NCI-H2196 treated with DMSO at 0.1 percent for 48 hours (cell line): Measurements from ENCODE around the gene SNTG2.

Experiments used
- DNase-seq: peaks from one replicate; lab custom pipeline; 2025; ENCODE audit not compliant: unreplicated experiment; lab: John Stamatoyannopoulos, UW

The SNTG2 gene

GRCh38 chr2:1046067-1046466 is 95.4 kb downstream of the SNTG2 start:
- DNase-seq, result no peak

GRCh38 chr2:1047485-1047884 is 96.8 kb downstream of the SNTG2 start:
- no peak for DNase-seq

GRCh38 chr2:1049691-1050090 is 99.0 kb downstream of the SNTG2 start:
- no peak for DNase-seq

GRCh38 chr2:1051075-1051474 is 100.4 kb downstream of the SNTG2 start:
- no peak for DNase-seq

GRCh38 chr2:1052771-1053191 is 102.1 kb downstream of the SNTG2 start:
- DNase-seq, result no peak

GRCh38 chr2:1053786-1054185 is 103.1 kb downstream of the SNTG2 start:
- no peak for DNase-seq

GRCh38 chr2:1054399-1054798 is 103.8 kb downstream of the SNTG2 start:
- DNase-seq, result no peak

- no peak for DNase-seq
Measured at GRCh38 chr2:1055014-1055595, 104.5 kb downstream of the SNTG2 start.

- DNase-seq, result no peak
Measured at GRCh38 chr2:1060372-1060771, 109.7 kb downstream of the SNTG2 start.

GRCh38 chr2:1060987-1061386 is 110.3 kb downstream of the SNTG2 start:
- DNase-seq, result no peak

GRCh38 chr2:1068241-1068640 is 117.6 kb downstream of the SNTG2 start:
- no peak for DNase-seq

- DNase-seq, result no peak
Measured at GRCh38 chr2:1068822-1069221, 118.2 kb downstream of the SNTG2 start.

- no peak for DNase-seq
Measured at GRCh38 chr2:1069847-1070246, 119.2 kb downstream of the SNTG2 start.

- no peak for DNase-seq
Measured at GRCh38 chr2:1070601-1071000, 120.0 kb downstream of the SNTG2 start.

- DNase-seq, result no peak
Measured at GRCh38 chr2:1071650-1072049, 121.0 kb downstream of the SNTG2 start.

GRCh38 chr2:1072250-1072649 is 121.6 kb downstream of the SNTG2 start:
- DNase-seq, result no peak

GRCh38 chr2:1077911-1078310 is 127.3 kb downstream of the SNTG2 start:
- DNase-seq, result no peak

- DNase-seq, result no peak
Measured at GRCh38 chr2:1078326-1078725, 127.7 kb downstream of the SNTG2 start.

- no peak for DNase-seq
Measured at GRCh38 chr2:1079873-1080799, 129.5 kb downstream of the SNTG2 start.

- DNase-seq, result no peak
Measured at GRCh38 chr2:1081451-1082225, 131.0 kb downstream of the SNTG2 start.

GRCh38 chr2:1082456-1083205 is 132.0 kb downstream of the SNTG2 start:
- DNase-seq, result no peak
